Measurements from ENCODE around the gene SMAD7.

- TF ChIP-seq FOXM1 (IDR thresholded peaks at IDR 0.05; ENCODE audit: borderline replicate concordance) (no peak), PKNOX1 (IDR thresholded peaks at IDR 0.05) (no peak), ZNF384 (IDR thresholded peaks at IDR 0.05) (no peak), BHLHE40 (IDR thresholded peaks at IDR 0.05; ENCODE audit: borderline replicate concordance) (no peak), SUZ12 (IDR thresholded peaks at IDR 0.05) (no peak), FOXA1 (IDR thresholded peaks at IDR 0.05) (no peak), ELF4 (IDR thresholded peaks at IDR 0.05) (no peak), ARNT (IDR thresholded peaks at IDR 0.05) (no peak), NFRKB (IDR thresholded peaks at IDR 0.05) (no peak)
Observed at GRCh38 chr18:48888773-48889080, 62.0 kb downstream of the SMAD7 start.
